ENCODE measurements around the gene PROK1. TPM values are rescaled to one million over a fixed set of nuclear protein-coding genes. Genes with fewer than 3 reads are reported as not detected.

PROK1 gene
- total and polyA plus RNA-seq, 2 of the 13 experiments (the other 11 are each of a cell fraction or from before 2014, with no cell fraction given), result 0.07 TPM; not detected in 1

- no peak for TF ChIP-seq THAP9 (CRISPR knock-in tag; IDR thresholded peaks at IDR 0.05; ENCODE audit: borderline replicate concordance)
Measured at GRCh38 chr1:110485725-110486124, 34.8 kb downstream of the PROK1 start (continued).

GRCh38 chr1:110487726-110488125, 36.8 kb downstream of the PROK1 start:
- DNase-seq (ENCODE audit: low spot score), result no peak
- Histone ChIP-seq H3K79me2 (ENCODE audit: insufficient read depth, low read length) (no peaks in the 10 kb centered on the region), H3K27me3 (ENCODE audit: control insufficient read depth in 1 of 2, insufficient read depth in 2 of 2, low read length in 2 of 2) (peaks cover 0 to 1% of the 10 kb centered on the region in 2 experiments; a peak in 2 of 5 replicates), H3K4me2 (ENCODE audit: low read depth, low read length) (no peak overlapping the region), H3K4me1 (ENCODE audit: insufficient read depth, low read length) (no peaks in the 10 kb centered on the region), H3K9ac (ENCODE audit: insufficient read depth, low read depth, low read length) (no peak overlapping the region), H2AFZ (ENCODE audit: low read length) (no peak overlapping the region), H3K36me3 (replicated peaks in 1 of 2; ENCODE audit: control insufficient read depth in 1 of 2, insufficient read depth in 2 of 2, low read length in 2 of 2) (no peaks in the 10 kb centered on the region), H4K20me1 (ENCODE audit: insufficient read depth, low read length) (no peaks in the 10 kb centered on the region), H3K4me3 (replicated peaks in 1 of 3; ENCODE audit: insufficient read depth in 1 of 3, low read depth in 2 of 3, low read length in 3 of 3) (no peak overlapping the region), H3K27ac (ENCODE audit: extremely low read length, insufficient read depth, low read length) (no peak overlapping the region), H3K9me3 (ENCODE audit: low read length) (no peaks in the 10 kb centered on the region)
- CTCF ChIA-PET (ENCODE audit: low intra/inter-chr PET ratio, low total read pairs), result no interaction called here
- BruUV-seq (replicated peaks), result no TSS peak
- no peak for FAIRE-seq
- ATAC-seq, result no peak
- intact Hi-C loops (cut with micrococcal nuclease; ENCODE audit: unreplicated experiment), result no loop called here
- POLR2A ChIA-PET, result no interaction called here
- 24% methylated on average over 8 of the region's 8 CpGs for WGBS (ENCODE audit: low lambda C conversion rate)
- in situ Hi-C loops (cut with HindIII; ENCODE audit: extremely low pct_ligation_motif_present, low pct_unique_long_range_greater_than_20kb), result no loop called here
- no peak for TF ChIP-seq ZNF224 (CRISPR knock-in tag; IDR thresholded peaks at IDR 0.05)
- no peak for TF ChIP-seq HOXA9 (CRISPR knock-in tag; IDR thresholded peaks at IDR 0.05; ENCODE audit: borderline replicate concordance)
- TF ChIP-seq SALL2 (CRISPR knock-in tag; IDR thresholded peaks at IDR 0.05), result no peak
- TF ChIP-seq THAP7 (CRISPR knock-in tag; IDR thresholded peaks at IDR 0.05), result no peak
- no peak for TF ChIP-seq ZNF121 (CRISPR knock-in tag; IDR thresholded peaks at IDR 0.05)
- no peak for TF ChIP-seq ZNF660 (CRISPR knock-in tag; IDR thresholded peaks at IDR 0.05; ENCODE audit: borderline replicate concordance, low read depth)
- no peak for TF ChIP-seq ZBTB33 (CRISPR knock-in tag; IDR thresholded peaks at IDR 0.05)
- TF ChIP-seq ARID5B (CRISPR knock-in tag; IDR thresholded peaks at IDR 0.05), result no peak
- TF ChIP-seq SMC3 (IDR thresholded peaks at IDR 0.05; ENCODE audit: low read length), result no peak
- TF ChIP-seq ZNF562 (CRISPR knock-in tag; IDR thresholded peaks at IDR 0.05; ENCODE audit: borderline replicate concordance), result no peak
- no peak for TF ChIP-seq ETS1 (CRISPR knock-in tag; IDR thresholded peaks at IDR 0.05)
- no peak for TF ChIP-seq SMYD3 (CRISPR knock-in tag; IDR thresholded peaks at IDR 0.05)
